Sigmoid colon (tissue), 4 donors: ENCODE measurements around the gene NEUROG1.

Source experiments
- CTCF ChIP-seq, 4 experiments: fragments of 450-650 bp in 3 of 4; fragments of 200-600 bp in 1 of 4; IDR thresholded peaks; one replicate each; pipeline ENCODE4 v1.5.1; 2016 to 2019; ENCODE audit warnings: antibody characterized with exemption in 4 of 4, mild to moderate bottlenecking in 3 of 4, moderate library complexity in 2 of 4
- EP300 ChIP-seq, 4 donors: sonication (generic); formaldehyde crosslinking; IDR thresholded peaks; one replicate each; pipeline ENCODE4 v1.6.1; 2017; ENCODE audit warnings: antibody characterized with exemption in 4 of 4
- POLR2AphosphoS5 ChIP-seq, 4 donors: sonication (generic); formaldehyde crosslinking; IDR thresholded peaks; one replicate each; pipeline ENCODE4 v1.6.1; 2017; ENCODE audit warnings: antibody characterized with exemption in 4 of 4

DNA sequence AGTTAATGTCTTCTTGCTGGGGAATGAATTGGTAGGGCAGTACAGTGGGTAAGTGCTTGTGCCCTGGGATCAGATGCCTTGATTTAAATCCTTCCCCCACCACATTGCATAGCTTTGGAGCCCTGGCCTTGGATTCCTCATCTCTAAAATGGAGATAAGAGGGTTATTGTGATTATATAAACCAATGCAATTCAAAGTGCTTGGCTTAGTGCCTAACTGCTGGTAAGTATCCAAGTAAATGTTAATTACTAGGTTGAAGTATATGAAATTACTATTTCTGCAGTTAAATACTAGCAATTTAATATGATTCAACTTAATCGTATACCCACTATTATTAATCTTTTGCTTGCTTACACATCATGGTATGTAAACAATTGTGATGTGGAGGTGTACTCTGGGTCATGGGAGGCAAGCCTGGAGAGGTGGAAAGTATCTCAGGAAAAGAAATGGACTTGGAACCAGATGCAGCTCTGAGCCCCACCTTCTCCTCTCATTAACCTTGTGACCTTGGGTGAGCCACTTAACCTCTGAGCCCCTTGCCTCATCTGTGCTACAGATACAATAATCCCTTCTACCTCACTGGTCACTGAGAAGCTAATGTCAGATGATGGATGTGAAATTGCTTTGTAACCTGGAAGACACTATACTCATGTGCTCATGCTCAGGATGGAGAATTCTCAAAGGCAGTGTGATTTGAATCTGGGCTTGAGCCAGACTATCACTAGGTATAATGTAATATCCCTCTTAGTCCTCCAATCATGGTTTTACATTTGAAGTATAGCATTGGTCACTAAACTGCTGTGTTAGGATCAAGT lies 23.8 kb downstream of the NEUROG1 start:
- TF ChIP-seq POLR2AphosphoS5 (IDR thresholded peaks at IDR 0.05) (no peak), EP300 (IDR thresholded peaks at IDR 0.05) (no peak), CTCF (IDR thresholded peaks at IDR 0.05) (no peak)
